ENCODE measurements around the gene XYLB. TPM values are rescaled to one million over a fixed set of nuclear protein-coding genes. Genes with fewer than 3 reads are reported as not detected.
"Not testable (repeated sequence)": the region's sequence is repeated elsewhere in the genome, so short reads cannot be mapped to it uniquely, and the experiment has no call there.

XYLB gene
- total RNA-seq, 3 donors from 2014 or later, result 9.7 to 27.7 (median 16.3) TPM

DNA sequence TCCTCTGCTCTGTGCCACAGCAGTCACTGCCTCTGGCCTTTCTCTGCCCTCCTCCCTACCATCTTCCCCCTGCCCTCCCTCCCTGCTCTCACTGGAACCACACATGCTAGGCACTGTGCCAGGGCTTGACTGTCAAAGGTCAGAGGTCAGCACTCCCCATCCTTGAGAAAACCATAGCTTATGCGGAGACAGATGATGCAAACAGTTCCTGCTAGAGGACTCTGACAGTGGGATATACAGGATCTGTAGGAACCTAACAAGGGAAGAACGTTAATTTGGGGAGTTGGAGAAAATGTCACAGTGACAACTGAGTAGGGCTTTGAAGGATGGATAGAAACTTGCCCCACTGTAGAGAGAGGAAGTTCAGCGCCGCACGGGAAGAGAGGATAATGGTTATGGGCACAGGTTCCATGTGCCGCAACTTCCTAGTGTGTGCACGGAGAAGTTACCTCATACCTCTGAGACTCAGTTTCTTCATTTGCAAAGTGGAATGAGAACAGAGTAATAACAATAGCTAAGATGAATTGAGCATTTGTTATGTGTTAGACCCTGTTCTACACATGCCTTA is 29.3 kb upstream of the XYLB start:
- DNase-seq (no peak), ATAC-seq (no peak)
- Histone ChIP-seq H3K4me3 (no peak overlapping the region), H3K4me1 (ENCODE audit: low read depth) (no peaks in the 10 kb centered on the region), H3K9me3 (no peaks in the 10 kb centered on the region), H3K36me3 (ENCODE audit: low read depth) (no peaks in the 10 kb centered on the region)
- intact Hi-C loops (cut with DNase I, micrococcal nuclease), result no loop called here
- no peak for TF ChIP-seq CTCF (IDR thresholded peaks at IDR 0.05)

DNA sequence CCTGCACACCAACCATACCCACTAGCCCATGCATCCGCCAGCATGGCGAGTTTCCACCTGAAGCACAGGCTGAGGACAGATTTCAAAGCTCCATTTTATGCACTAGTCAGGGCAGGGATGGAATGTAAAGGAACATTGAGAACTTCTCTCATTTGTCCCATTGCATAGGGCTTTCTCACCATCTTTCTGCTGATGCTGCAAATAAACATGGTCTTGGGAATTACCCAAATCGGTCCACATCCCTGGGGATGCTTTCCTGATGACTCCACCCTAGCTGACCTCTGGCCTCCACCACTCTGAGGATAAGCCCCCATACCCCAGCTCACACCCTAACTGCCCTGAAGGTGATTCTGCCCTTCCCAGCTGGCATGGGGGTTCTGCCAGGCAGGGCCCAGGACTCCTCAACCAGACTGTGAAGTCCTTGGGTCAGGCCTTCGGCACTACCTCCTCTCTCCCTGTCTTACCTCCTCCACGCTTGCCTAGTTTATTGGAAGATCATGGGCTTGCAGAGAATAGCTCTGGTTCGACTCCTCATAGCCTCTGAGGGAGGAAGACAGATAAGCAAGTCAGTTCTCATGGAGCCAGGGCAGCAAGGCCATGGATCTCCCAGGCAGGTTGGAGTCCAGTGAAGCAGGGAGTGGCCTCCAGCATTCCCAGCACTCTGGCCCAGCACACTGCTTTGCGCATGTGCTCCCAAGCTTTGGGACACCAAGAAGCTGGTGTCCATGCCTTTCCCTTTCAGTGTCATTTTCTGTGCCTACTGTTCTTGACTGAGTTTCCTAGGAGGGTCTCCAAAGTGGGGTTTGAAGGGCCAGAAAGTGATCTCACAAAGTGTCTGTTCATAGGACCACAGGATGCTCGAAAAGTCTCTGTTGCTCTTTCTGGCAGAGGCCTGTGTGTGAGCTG is 27.6 kb upstream of the XYLB start:
- Histone ChIP-seq H3K36me3 (ENCODE audit: low read depth) (no peaks in the 10 kb centered on the region), H3K4me3 (no peak overlapping the region), H3K4me1 (ENCODE audit: low read depth) (no peaks in the 10 kb centered on the region), H3K9me3 (no peaks in the 10 kb centered on the region)
- DNase-seq (no peak), ATAC-seq (no peak)
- no peak for TF ChIP-seq CTCF (IDR thresholded peaks at IDR 0.05)
- intact Hi-C loops (cut with DNase I, micrococcal nuclease), result no loop called here

DNA sequence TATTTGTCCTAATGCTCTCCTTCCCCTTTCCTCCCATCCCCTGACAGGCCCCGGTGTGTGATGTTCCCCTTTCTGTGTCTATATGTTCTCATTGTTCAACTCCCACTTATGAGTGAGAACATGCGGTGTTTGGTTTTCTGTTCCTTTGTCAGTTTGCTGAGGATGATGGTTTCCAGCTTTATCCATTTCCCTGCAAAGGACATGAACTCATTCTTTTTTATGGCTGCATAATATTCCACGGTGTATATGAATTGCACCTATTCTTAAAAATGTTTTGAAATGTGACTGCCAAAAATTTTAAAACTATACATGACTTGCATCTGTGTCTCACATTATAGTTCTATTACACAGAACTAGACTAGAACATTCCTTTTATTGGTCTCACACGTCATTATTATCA is 25.9 kb upstream of the XYLB start:
- H3K36me3 ChIP-seq (ENCODE audit: low read depth); H3K9me3 ChIP-seq; DNase-seq; H3K4me3 ChIP-seq; intact Hi-C loops (cut with DNase I, micrococcal nuclease); H3K4me1 ChIP-seq (ENCODE audit: low read depth); ATAC-seq: not testable (repeated sequence)

- DNase-seq (no peak), ATAC-seq (no peak)
- Histone ChIP-seq H3K36me3 (ENCODE audit: low read depth) (no peaks in the 10 kb centered on the region), H3K4me1 (ENCODE audit: low read depth) (no peaks in the 10 kb centered on the region), H3K4me3 (no peak overlapping the region), H3K9me3 (no peaks in the 10 kb centered on the region)
- intact Hi-C loops (cut with DNase I, micrococcal nuclease), result no loop called here
- TF ChIP-seq CTCF (IDR thresholded peaks at IDR 0.05), result no peak
Measured at GRCh38 chr3:38323060-38323459, 23.5 kb upstream of the XYLB start.

GRCh38 chr3:38325256-38325655 is 21.3 kb upstream of the XYLB start:
- no peaks in the 10 kb centered on the region for H3K36me3 ChIP-seq (ENCODE audit: low read depth)
- H3K9me3 ChIP-seq, result no peaks in the 10 kb centered on the region
- no peak for TF ChIP-seq CTCF (IDR thresholded peaks at IDR 0.05)
- no peak overlapping the region for H3K4me3 ChIP-seq
- intact Hi-C loops (cut with DNase I, micrococcal nuclease), result no loop called here
- DNase-seq, result no peak
- ATAC-seq, result no peak
- no peaks in the 10 kb centered on the region for H3K4me1 ChIP-seq (ENCODE audit: low read depth)

GRCh38 chr3:38327335-38328009 is 19.1 kb upstream of the XYLB start:
- intact Hi-C loops (cut with DNase I, micrococcal nuclease), result no loop called here
- Histone ChIP-seq H3K9me3 (no peaks in the 10 kb centered on the region), H3K4me3 (no peak overlapping the region), H3K4me1 (ENCODE audit: low read depth) (no peaks in the 10 kb centered on the region), H3K36me3 (ENCODE audit: low read depth) (no peaks in the 10 kb centered on the region)
- no peak for TF ChIP-seq CTCF (IDR thresholded peaks at IDR 0.05)
- no peak for ATAC-seq
- DNase-seq, result no peak

All from mucosa of descending colon (tissue), 3 donors.